GM18870 (cell line): ENCODE measurements around the gene PHF24.

ENCODE experiments used
- ATAC-seq: cut with Tn5 transposase; IDR thresholded peaks from one replicate; pipeline ENCODE4 v1.9.1; 2021; ENCODE audit warnings: moderate library complexity; ENCODE audit not compliant: unreplicated experiment

PHF24 gene

GRCh38 chr9:34982361-34982760 lies 24.3 kb downstream of the PHF24 start:
- no peak for ATAC-seq

- ATAC-seq, result no peak
Measured at GRCh38 chr9:34983209-34983608, 25.1 kb downstream of the PHF24 start.

GRCh38 chr9:34984049-34984448 lies 26.0 kb downstream of the PHF24 start:
- ATAC-seq, result no peak

GRCh38 chr9:34985311-34985899 lies 27.3 kb downstream of the PHF24 start:
- ATAC-seq, result no peak

- no peak for ATAC-seq
Measured at GRCh38 chr9:34986540-34987047, 28.5 kb downstream of the PHF24 start.

- no peak for ATAC-seq
Measured at GRCh38 chr9:34987160-34987901, 29.2 kb downstream of the PHF24 start.

- ATAC-seq, result no peak
Measured at GRCh38 chr9:34988218-34989002, 30.3 kb downstream of the PHF24 start.

DNA sequence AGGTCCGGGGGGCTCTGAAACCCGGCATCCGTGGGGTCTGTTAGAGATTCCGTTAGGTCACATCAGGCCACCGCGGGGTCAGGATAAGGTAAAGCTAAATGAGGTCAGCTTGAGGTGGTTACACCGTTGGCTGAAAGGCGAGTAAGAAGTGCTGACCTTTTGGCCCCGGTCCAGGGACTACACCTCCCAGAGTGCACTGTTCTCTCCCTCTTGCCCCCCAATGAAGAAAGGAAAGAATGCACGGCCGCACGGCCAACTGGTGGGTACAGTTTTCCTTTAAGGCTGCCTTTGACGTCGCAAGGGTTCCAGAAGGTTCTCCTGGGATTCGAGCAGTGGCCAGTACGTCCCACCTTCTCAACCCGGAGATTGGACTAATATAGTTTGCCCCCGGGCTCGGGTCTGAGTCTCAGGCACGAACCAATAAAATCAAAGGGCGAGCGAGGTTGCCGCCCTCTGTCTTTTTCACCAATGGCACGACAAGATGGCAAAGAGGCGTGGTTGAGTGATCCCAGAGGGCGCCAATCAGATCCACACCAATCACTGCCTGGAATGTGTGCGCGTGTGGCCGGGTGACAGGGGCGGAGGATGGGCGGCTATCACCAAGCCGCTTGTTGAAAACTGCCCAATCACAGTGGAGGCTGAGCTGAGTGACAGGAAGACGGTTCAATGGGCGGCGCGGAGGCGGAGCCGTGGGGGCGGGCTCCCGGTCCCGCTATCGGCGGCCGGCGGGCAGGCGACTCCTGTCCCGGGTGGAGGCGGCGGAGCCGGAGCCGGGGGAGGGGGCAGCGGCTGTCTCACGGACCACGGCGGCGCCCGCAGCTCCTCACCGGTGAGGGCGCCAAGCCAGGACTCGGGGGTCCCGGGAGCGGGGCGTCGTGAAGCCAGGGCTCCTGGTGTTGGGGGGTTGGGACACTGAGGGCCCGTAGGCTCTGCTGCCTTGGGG lies 31.2 kb downstream of the PHF24 start, which contains the start of gene DNAJB5:
Gene DNAJB5, plus strand, starts transcription at position 743 of the 943 bp plus-strand sequence. CDS start 886 bp downstream, outside the sequence.
- ATAC-seq, result peak; percentile 90

GRCh38 chr9:34989946-34990635 lies 32.0 kb downstream of the PHF24 start:
- no peak for ATAC-seq

DNA sequence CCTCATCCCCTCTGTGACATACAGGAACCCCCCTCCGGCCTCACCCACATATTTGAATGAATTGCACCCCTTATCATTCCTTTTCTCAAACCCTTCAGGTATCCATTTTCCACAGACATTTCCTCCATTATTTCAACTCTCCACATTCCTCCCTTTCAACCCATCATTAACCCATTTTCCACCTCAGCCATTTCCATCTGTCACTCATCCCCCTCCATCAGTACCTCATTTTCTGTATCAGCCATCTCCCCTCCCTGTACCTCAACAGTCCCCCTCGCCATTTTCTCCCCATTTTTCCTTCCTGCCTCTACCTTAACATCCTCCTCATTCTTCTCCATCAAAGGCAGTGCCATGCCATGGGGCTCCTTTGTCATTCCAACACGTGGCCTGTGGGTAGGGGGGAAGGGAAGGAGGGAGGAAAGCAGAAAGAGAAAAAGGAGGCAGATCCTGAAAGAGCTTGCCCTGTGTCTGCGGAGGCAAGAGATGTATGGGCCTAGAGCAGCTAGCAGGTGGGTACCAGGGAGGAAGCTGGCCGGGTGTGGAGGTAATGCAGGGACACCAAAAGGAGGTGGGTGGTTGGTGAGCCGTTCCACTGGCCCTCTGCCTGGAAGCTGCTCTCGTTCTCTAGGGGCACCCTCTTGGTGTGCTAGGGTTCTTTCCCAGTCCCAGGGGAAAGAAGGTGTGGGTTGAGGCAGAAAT lies 33.0 kb downstream of the PHF24 start:
- no peak for ATAC-seq

DNA sequence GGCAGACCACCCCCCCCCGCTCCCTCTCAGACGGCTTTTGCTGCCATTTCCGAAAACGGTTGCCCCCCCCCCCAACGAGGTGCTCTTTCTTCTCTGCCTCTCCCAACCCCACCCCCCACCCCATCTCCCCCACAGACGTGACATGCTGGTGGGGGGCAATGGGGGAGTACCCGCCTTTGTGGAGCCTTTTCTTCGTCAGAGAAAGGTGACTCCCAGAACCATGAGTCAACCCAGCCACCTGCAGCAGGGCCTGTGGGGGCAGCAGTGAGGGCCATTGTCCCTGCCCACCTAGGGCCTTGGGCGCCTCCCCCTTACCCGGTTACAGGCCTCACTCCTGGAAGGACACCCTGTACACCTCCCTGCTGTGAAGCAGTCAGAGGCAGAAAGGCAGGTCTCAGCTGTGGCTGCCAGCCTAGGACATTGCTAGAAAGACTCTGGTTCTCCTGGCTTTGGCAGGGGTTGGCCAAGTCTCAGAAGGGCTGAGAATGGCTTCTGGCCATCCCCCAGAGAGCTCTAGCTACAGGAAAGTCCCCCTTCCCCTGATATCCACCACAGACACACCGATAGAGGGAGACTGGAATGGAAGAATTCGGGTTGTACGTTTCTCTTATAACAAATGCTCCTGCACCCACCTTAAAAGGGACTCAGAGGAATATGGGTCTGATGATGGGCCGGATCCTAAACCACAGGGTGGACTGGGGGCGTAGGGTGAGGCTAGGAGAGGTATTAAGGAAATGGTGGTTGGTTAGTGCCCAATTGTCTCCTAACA lies 33.7 kb downstream of the PHF24 start:
- ATAC-seq, result no peak

DNA sequence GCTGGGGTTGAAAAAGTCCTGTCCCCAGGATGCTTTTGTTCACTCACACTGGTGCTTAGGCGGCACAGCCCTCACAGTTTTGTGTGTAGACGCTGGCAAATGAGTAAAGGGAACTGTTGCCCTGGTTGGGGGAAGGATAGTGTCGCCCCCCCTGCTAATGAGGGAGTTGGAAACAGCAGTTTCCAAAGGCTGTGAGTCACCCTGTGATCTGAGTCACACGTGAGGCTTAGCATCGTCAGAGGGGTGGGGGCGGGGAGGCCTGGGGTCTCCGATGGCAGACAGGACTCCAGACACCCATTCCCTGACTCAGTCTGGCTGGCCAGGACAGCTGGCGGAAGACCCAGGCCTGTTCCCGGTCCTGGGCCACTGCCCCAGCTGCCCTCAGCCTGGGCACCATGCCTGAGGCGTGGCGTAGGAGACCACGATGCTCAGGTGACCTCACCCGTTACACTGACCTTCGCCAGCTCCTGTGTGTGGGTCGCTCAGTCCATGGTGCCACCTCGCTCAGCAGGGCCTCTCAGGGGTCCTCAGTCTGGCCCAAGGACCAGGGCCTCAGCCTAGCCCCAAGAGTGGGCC lies 34.4 kb downstream of the PHF24 start:
- ATAC-seq, result no peak

GRCh38 chr9:34993502-34994259 lies 35.6 kb downstream of the PHF24 start:
- no peak for ATAC-seq

- ATAC-seq, result no peak
Measured at GRCh38 chr9:34994260-34994899, 36.3 kb downstream of the PHF24 start.

DNA sequence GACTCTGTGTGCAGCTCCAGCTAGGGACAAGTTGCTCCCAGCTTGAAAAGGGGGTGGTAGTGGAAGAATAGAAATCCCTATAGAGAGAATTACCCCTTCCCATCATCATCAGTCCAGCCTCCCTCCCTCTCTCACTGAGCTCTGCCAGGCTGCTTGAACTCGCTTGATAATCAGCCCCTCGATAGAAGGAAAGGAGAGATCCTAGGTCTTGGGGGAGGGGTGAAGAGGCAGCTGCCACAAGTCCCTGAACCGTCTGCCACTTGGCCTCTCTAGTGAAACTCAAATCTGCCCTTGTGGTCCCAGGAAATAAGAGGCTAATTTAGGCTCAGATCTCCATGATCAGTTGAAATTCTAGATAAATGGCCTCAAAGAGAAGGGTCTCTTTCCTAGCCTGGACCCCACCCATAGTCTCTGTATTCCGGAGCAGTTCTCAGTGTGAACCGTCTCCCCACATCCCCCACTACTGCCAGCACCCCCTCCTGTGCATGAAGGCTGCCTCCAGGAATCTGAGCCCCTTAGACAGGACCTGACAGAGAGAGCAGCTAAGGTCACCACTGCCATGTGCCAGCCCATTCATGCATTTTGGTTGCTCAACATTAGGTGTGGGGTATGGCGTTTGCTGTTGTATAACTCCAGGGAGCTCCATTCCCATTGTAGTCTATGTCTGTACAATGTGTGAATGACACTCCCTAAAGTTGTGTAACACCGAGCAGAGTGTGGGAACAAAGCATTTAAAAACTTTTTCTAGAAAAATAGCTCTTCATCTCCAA lies 37.0 kb downstream of the PHF24 start:
- ATAC-seq, result no peak

DNA sequence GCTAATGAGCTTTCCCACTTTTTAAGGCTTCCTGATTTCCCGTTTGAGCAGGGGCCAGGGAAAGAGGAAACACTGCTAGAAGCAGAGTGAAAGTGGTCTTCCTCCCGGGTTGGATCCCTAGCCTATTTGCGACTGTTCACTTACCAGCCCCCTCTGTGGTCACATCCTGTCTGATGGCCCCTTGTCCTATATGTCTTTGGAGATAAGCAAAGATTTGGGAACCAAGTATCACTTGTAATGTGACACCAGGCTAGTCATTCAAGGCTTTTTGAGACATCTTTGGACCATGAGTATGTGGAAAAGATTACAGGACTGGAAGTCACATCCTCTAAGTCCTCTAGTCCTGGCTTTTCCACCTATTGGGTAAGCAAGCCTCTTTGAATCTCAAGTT lies 37.6 kb downstream of the PHF24 start:
- ATAC-seq, result no peak
